Endodermal cell (in vitro differentiated cells): Measurements from ENCODE around the gene C1orf115. TPM values are rescaled to one million over a fixed set of nuclear protein-coding genes. Genes with fewer than 3 reads are reported as not detected.

Experiments
- DNase-seq: peaks from one replicate; pipeline ENCODE4 v3.0.0-alpha.2; 2017
- H3K27ac ChIP-seq: 2 replicates; pipeline ENCODE4 v1.5.1; 2013; ENCODE audit warnings: mild to moderate bottlenecking, low read depth, low read length, moderate library complexity
- H3K27me3 ChIP-seq: 2 replicates; pipeline ENCODE4 v1.6.1; 2013; ENCODE audit warnings: mild to moderate bottlenecking, low read length, moderate library complexity; ENCODE audit not compliant: insufficient read depth, control insufficient read depth, poor library complexity, severe bottlenecking
- H3K36me3 ChIP-seq: 2 replicates; pipeline ENCODE4 v1.7.0; 2013; ENCODE audit warnings: mild to moderate bottlenecking, low read length, moderate library complexity; ENCODE audit not compliant: control insufficient read depth, insufficient read depth
- H3K4me1 ChIP-seq: one replicate; pipeline ENCODE4 v1.7.0; 2013; ENCODE audit warnings: low read length; ENCODE audit not compliant: control insufficient read depth, insufficient read depth
- H3K4me3 ChIP-seq: 2 replicates; pipeline ENCODE4 v1.5.1; 2013; ENCODE audit warnings: mild to moderate bottlenecking, low read length, moderate library complexity
- H3K9ac ChIP-seq: 2 replicates; pipeline ENCODE4 v1.6.1; 2013; ENCODE audit warnings: mild to moderate bottlenecking, low read length, moderate library complexity; ENCODE audit not compliant: poor library complexity, severe bottlenecking; ENCODE audit errors: extremely low read depth
- H3K9me3 ChIP-seq: 2 replicates; pipeline ENCODE4 v1.6.1; 2013; ENCODE audit warnings: mild to moderate bottlenecking, low read length, moderate library complexity; ENCODE audit not compliant: control insufficient read depth
- H3K27ac Mint-ChIP-seq: 2 replicates; pipeline ENCODE4 v1.8.0; 2020; ENCODE audit warnings: mixed read lengths
- H3K27me3 Mint-ChIP-seq: 2 replicates; pipeline ENCODE4 v1.8.0; 2021; ENCODE audit warnings: mild to moderate bottlenecking, mixed read lengths; ENCODE audit not compliant: insufficient read depth
- H3K36me3 Mint-ChIP-seq: 2 replicates; pipeline ENCODE4 v1.8.0; 2020; ENCODE audit warnings: low read depth, mixed read lengths
- H3K4me1 Mint-ChIP-seq: 2 replicates; pipeline ENCODE4 v1.8.0; 2020; ENCODE audit warnings: mixed read lengths
- H3K4me3 Mint-ChIP-seq: 2 replicates; pipeline ENCODE4 v1.8.0; 2020; ENCODE audit warnings: mild to moderate bottlenecking, moderate library complexity, mixed read lengths
- H3K9me3 Mint-ChIP-seq: 2 replicates; pipeline ENCODE4 v1.8.0; 2020; ENCODE audit warnings: mild to moderate bottlenecking, mixed read lengths
- CTCF ChIP-seq: fragments of 200-600 bp; sonication (generic); conservative IDR thresholded peaks from 2 replicates; pipeline ENCODE4 v1.5.0; 2021; ENCODE audit warnings: antibody characterized with exemption, mild to moderate bottlenecking
- WGBS, 2 experiments: methylation state at CpG; one replicate each; pipeline versions ENCODE4 v1.1.5 to v1.1.7; 2013; ENCODE audit warnings: missing lambda C conversion rate in 2 of 2, mixed read lengths in 1 of 2; ENCODE audit not compliant: insufficient coverage in 1 of 2, insufficient read length in 1 of 2; 5-methylcytosine and 5-hydroxymethylcytosine counted together
- total RNA-seq, 2 donors: library from RNA; stranded (reverse); fragmentation: NEBNext Ultra II Directional in 1 of 2; extraction: Animal tissue kit (Norgen Biotek cat#: 25700) in 1 of 2; gene quantifications; 2 replicates in 1 of 2; 3 replicates in 1 of 2; pipeline ENCODE4 v1.2.1, GENCODE V29; 2021

C1orf115 gene
- total RNA-seq, 2 donors from 2014 or later: 7.5 to 11.5 TPM

DNA sequence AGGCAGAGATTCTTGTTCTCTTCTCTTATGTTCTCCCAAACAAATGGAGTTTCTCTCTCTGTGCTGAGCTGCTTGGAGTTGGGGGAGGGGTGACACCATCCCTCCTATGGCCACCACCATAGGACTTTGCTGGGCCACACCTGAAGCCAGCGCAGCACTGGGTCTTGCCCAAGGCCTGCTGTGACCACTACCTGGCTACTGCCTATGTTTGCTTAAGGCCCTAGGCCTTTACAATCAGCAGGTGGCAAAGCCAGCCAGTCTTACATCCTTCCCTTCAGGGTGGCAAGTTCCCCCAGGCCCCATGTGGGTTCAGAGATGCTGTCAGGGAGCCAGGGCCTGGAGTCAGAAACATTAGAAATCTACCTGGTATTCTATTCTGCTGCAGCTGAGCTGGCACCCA is 51.7 kb downstream of the C1orf115 start:
- H3K27ac ChIP-seq: no peak overlapping the region
- Mint-ChIP-seq H3K27ac (no peak overlapping the region), H3K9me3 (no peaks in the 10 kb centered on the region), H3K4me3 (no peak overlapping the region), H3K36me3 (no peaks in the 10 kb centered on the region), H3K4me1 (peaks cover 18% of the 10 kb centered on the region), H3K27me3 (peaks cover 32% of the 10 kb centered on the region)
- H3K36me3 ChIP-seq: no peaks in the 10 kb centered on the region
- no peak for TF ChIP-seq CTCF
- no peak for DNase-seq
- H3K27me3 ChIP-seq: no peaks in the 10 kb centered on the region
- no peak overlapping the region for H3K9ac ChIP-seq
- 90% methylated on average over 1 of the region's 1 CpG; no CpG with 5 or more reads in 1 of the 2 experiments for WGBS, 2 experiments
- H3K4me3 ChIP-seq: no peak overlapping the region
- no peaks in the 10 kb centered on the region for H3K9me3 ChIP-seq
- no peaks in the 10 kb centered on the region for H3K4me1 ChIP-seq

- Mint-ChIP-seq H3K9me3 (no peaks in the 10 kb centered on the region), H3K27ac (no peak overlapping the region), H3K4me1 (peaks cover 19% of the 10 kb centered on the region), H3K4me3 (no peak overlapping the region), H3K36me3 (no peaks in the 10 kb centered on the region), H3K27me3 (peaks cover 37% of the 10 kb centered on the region)
- no peak for DNase-seq
- Histone ChIP-seq H3K9ac (no peak overlapping the region), H3K4me1 (peaks cover 2% of the 10 kb centered on the region), H3K9me3 (no peaks in the 10 kb centered on the region), H3K4me3 (no peak overlapping the region), H3K36me3 (no peaks in the 10 kb centered on the region), H3K27me3 (no peaks in the 10 kb centered on the region), H3K27ac (no peak overlapping the region)
- no peak for TF ChIP-seq CTCF
- WGBS, 2 experiments: 83% methylated on average over 1 to 3 of the region's 3 CpGs
Observed at GRCh38 chr1:220742520-220742919, 52.4 kb downstream of the C1orf115 start.

DNA sequence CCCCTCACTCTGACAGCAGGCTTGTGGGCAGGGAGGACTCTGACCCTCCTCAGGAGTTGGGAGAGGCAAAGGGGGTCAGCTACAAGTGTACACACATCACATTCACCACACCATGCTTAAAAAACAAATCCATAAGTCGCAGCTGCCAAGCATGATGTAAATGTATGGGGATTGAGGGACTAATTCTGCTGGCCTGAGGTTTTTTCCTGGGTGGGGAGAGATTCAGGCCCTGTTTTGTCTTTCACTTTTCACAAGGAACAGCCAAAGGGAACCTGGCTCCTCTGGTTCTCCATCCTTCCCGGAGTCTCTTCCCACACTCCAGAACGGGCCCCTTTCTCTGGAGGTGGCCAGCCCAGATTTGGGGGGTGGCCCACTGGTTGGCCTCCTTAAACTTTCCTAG is 56.7 kb downstream of the C1orf115 start:
- Histone ChIP-seq H3K4me3 (no peak overlapping the region), H3K9me3 (no peaks in the 10 kb centered on the region), H3K27me3 (peaks cover 9% of the 10 kb centered on the region), H3K36me3 (no peaks in the 10 kb centered on the region), H3K27ac (no peak overlapping the region), H3K9ac (no peak overlapping the region), H3K4me1 (peaks cover 9% of the 10 kb centered on the region)
- peaks cover 38% of the 10 kb centered on the region for H3K4me1 Mint-ChIP-seq
- WGBS, 2 experiments: 92 to 100% methylated on average over 1 to 3 of the region's 3 CpGs
- no peak for DNase-seq
- peak overlapping the region; percentile 75 for H3K4me3 Mint-ChIP-seq
- no peak overlapping the region for H3K27ac Mint-ChIP-seq
- peaks cover 46% of the 10 kb centered on the region for H3K27me3 Mint-ChIP-seq
- H3K36me3 Mint-ChIP-seq: no peaks in the 10 kb centered on the region
- H3K9me3 Mint-ChIP-seq: no peaks in the 10 kb centered on the region
- TF ChIP-seq CTCF: no peak
